ENCODE data around the gene TMEM132D.

TMEM132D gene

DNA sequence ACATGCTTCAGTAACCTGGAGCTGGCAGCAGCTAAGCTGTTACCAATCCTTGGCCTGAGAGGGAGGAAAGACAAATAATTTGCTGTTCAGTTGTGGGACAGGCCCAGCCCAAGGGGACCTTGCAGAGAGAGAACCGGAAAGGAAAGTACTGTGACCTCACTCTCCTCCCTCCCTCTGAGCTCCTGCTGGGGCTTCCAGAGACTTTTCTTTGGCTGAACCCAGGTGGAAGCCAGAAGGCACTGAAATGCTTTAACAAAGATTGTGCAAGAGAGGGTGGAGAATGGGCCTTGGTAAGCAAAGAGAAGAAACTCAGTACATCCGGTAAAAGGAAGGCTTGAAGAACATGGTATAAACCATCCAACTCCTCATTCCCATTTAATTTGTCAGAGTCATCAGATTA lies 593.5 kb downstream of the TMEM132D start:
- no peak for DNase-seq (ENCODE audit: low spot score in 2 of 2)
- ATAC-seq (ENCODE audit: low read depth) = no peak
- H3K27ac Mint-ChIP-seq = no peak overlapping the region
- no peaks in the 10 kb centered on the region for H3K36me3 Mint-ChIP-seq
- H3K9me3 Mint-ChIP-seq = peaks cover 2% of the 10 kb centered on the region
- H3K4me3 Mint-ChIP-seq = no peak overlapping the region
- H3K4me1 Mint-ChIP-seq = no peaks in the 10 kb centered on the region
- peaks cover 5% of the 10 kb centered on the region for H3K27me3 Mint-ChIP-seq

- H3K36me3 Mint-ChIP-seq = no peaks in the 10 kb centered on the region
- no peaks in the 10 kb centered on the region for H3K4me1 Mint-ChIP-seq
- H3K27me3 Mint-ChIP-seq = peaks cover 5% of the 10 kb centered on the region
- peaks cover 2% of the 10 kb centered on the region for H3K9me3 Mint-ChIP-seq
- no peak overlapping the region for H3K4me3 Mint-ChIP-seq
- DNase-seq (ENCODE audit: low spot score in 2 of 2) (no peak), ATAC-seq (ENCODE audit: low read depth) (no peak)
- H3K27ac Mint-ChIP-seq = no peak overlapping the region
These were observed 598.0 kb downstream of the TMEM132D start for GRCh38 chr12:129305851-129306250.

DNA sequence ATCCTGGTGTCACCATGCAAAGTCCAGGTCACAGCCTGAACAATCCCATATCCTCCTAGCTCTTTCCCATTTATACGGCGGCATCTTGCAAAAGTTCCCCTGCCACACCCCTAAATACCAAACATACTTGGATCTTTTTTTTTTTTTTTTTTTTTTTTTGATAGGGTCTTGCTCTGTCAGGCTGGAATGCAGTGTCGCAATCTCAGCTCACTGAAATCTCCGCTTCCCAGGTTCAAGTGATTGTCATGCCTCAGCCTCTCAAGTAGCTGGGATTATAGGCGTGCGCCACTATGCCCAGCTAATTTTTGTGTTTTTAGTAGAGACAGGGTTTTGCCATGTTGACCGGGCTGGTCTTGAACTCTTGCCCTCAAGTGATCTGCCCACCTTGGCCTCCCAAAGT lies 599.3 kb downstream of the TMEM132D start:
- DNase-seq (ENCODE audit: low spot score in 2 of 2) = no peak
- no peak overlapping the region for H3K4me3 Mint-ChIP-seq
- H3K9me3 Mint-ChIP-seq = peaks cover 2% of the 10 kb centered on the region
- no peak overlapping the region for H3K27ac Mint-ChIP-seq
- H3K36me3 Mint-ChIP-seq = no peaks in the 10 kb centered on the region
- H3K27me3 Mint-ChIP-seq = peaks cover 4% of the 10 kb centered on the region
- H3K4me1 Mint-ChIP-seq = no peaks in the 10 kb centered on the region
- ATAC-seq (ENCODE audit: low read depth) = no peak

- ATAC-seq (ENCODE audit: low read depth) = no peak
- H3K4me1 Mint-ChIP-seq = no peaks in the 10 kb centered on the region
- H3K27me3 Mint-ChIP-seq = peaks cover 3% of the 10 kb centered on the region
- no peak for DNase-seq (ENCODE audit: low spot score in 2 of 2)
- H3K36me3 Mint-ChIP-seq = no peaks in the 10 kb centered on the region
- H3K4me3 Mint-ChIP-seq = no peak overlapping the region
- H3K9me3 Mint-ChIP-seq = peaks cover 8% of the 10 kb centered on the region
- H3K27ac Mint-ChIP-seq = no peak overlapping the region
These were observed 603.8 kb downstream of the TMEM132D start for GRCh38 chr12:129300011-129300410.

- no peak for DNase-seq (ENCODE audit: low spot score in 2 of 2)
- peaks cover 8% of the 10 kb centered on the region for H3K9me3 Mint-ChIP-seq
- no peak overlapping the region for H3K27ac Mint-ChIP-seq
- peaks cover 3% of the 10 kb centered on the region for H3K27me3 Mint-ChIP-seq
- no peaks in the 10 kb centered on the region for H3K4me1 Mint-ChIP-seq
- no peaks in the 10 kb centered on the region for H3K36me3 Mint-ChIP-seq
- no peak overlapping the region for H3K4me3 Mint-ChIP-seq
- no peak for ATAC-seq (ENCODE audit: low read depth)
These were observed 604.9 kb downstream of the TMEM132D start for GRCh38 chr12:129298921-129299320.

- no peak for ATAC-seq (ENCODE audit: low read depth)
- peaks cover 3% of the 10 kb centered on the region for H3K27me3 Mint-ChIP-seq
- H3K36me3 Mint-ChIP-seq = no peaks in the 10 kb centered on the region
- H3K9me3 Mint-ChIP-seq = peaks cover 8% of the 10 kb centered on the region
- H3K4me3 Mint-ChIP-seq = no peak overlapping the region
- no peak for DNase-seq (ENCODE audit: low spot score in 2 of 2)
- no peaks in the 10 kb centered on the region for H3K4me1 Mint-ChIP-seq
- no peak overlapping the region for H3K27ac Mint-ChIP-seq
These were observed 607.2 kb downstream of the TMEM132D start for GRCh38 chr12:129296671-129297070.

DNA sequence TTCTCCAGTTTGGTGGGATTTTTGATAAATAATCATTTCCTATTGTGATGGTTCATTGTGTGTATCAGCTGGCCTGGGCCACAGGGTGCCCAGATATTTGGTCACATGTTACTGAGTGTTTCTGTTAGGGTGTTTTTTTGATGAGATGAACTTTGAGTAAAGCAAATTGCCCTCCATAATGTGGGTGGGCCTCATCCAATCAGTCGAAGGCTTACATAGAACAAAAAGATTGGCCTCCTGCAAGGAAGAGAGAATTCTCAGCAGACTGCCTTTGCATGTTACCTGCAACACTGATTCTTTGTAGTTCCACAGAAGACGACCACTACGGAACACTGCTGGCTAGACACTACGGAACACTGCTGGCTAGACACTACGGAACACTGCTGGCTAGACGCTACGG lies 609.0 kb downstream of the TMEM132D start:
- Mint-ChIP-seq H3K27me3 (peaks cover 3% of the 10 kb centered on the region), H3K36me3 (no peaks in the 10 kb centered on the region), H3K9me3 (peaks cover 7% of the 10 kb centered on the region), H3K4me3 (no peak overlapping the region), H3K27ac (no peak overlapping the region), H3K4me1 (no peaks in the 10 kb centered on the region)
- DNase-seq (ENCODE audit: low spot score in 2 of 2) (no peak), ATAC-seq (ENCODE audit: low read depth) (no peak)

- peaks cover 3% of the 10 kb centered on the region for H3K27me3 Mint-ChIP-seq
- H3K4me3 Mint-ChIP-seq = no peak overlapping the region
- no peak overlapping the region for H3K27ac Mint-ChIP-seq
- H3K9me3 Mint-ChIP-seq = peaks cover 1% of the 10 kb centered on the region
- no peak for ATAC-seq (ENCODE audit: low read depth)
- H3K4me1 Mint-ChIP-seq = no peaks in the 10 kb centered on the region
- DNase-seq (ENCODE audit: low spot score in 2 of 2) = no peak
- no peaks in the 10 kb centered on the region for H3K36me3 Mint-ChIP-seq
These were observed 624.1 kb downstream of the TMEM132D start for GRCh38 chr12:129279771-129280170.

- Mint-ChIP-seq H3K4me1 (no peaks in the 10 kb centered on the region), H3K27ac (no peak overlapping the region), H3K27me3 (peaks cover 2% of the 10 kb centered on the region), H3K36me3 (no peaks in the 10 kb centered on the region), H3K9me3 (no peaks in the 10 kb centered on the region), H3K4me3 (no peak overlapping the region)
- DNase-seq (ENCODE audit: low spot score in 2 of 2) = no peak
- ATAC-seq (ENCODE audit: low read depth) = no peak
These were observed 627.3 kb downstream of the TMEM132D start for GRCh38 chr12:129276361-129277060.

- DNase-seq (ENCODE audit: low spot score in 2 of 2) (no peak), ATAC-seq (ENCODE audit: low read depth) (no peak)
- H3K27me3 Mint-ChIP-seq = peaks cover 3% of the 10 kb centered on the region
These were observed 633.9 kb downstream of the TMEM132D start for GRCh38 chr12:129269756-129270495.

GRCh38 chr12:129258781-129259318 lies 645.0 kb downstream of the TMEM132D start:
- Mint-ChIP-seq H3K4me3 (no peak overlapping the region), H3K4me1 (no peaks in the 10 kb centered on the region), H3K36me3 (peaks cover 1% of the 10 kb centered on the region), H3K27ac (no peak overlapping the region), H3K9me3 (peaks cover 6% of the 10 kb centered on the region), H3K27me3 (no peaks in the 10 kb centered on the region)
- ATAC-seq (ENCODE audit: low read depth) = no peak
- DNase-seq (ENCODE audit: low spot score in 2 of 2) = no peak

More at GRCh38 chr12:129269756-129270495, 633.9 kb downstream of the TMEM132D start:
- Mint-ChIP-seq H3K4me1 (no peaks in the 10 kb centered on the region), H3K9me3 (peaks cover 13% of the 10 kb centered on the region), H3K4me3 (no peak overlapping the region), H3K36me3 (no peaks in the 10 kb centered on the region), H3K27ac (no peak overlapping the region)

GRCh38 chr12:129257524-129257923 lies 646.3 kb downstream of the TMEM132D start:
- Mint-ChIP-seq H3K27ac (no peak overlapping the region), H3K27me3 (no peaks in the 10 kb centered on the region), H3K4me1 (no peaks in the 10 kb centered on the region), H3K4me3 (no peak overlapping the region), H3K36me3 (no peaks in the 10 kb centered on the region), H3K9me3 (peaks cover 2% of the 10 kb centered on the region)
- no peak for DNase-seq (ENCODE audit: low spot score in 2 of 2)
- ATAC-seq (ENCODE audit: low read depth) = no peak

DNA sequence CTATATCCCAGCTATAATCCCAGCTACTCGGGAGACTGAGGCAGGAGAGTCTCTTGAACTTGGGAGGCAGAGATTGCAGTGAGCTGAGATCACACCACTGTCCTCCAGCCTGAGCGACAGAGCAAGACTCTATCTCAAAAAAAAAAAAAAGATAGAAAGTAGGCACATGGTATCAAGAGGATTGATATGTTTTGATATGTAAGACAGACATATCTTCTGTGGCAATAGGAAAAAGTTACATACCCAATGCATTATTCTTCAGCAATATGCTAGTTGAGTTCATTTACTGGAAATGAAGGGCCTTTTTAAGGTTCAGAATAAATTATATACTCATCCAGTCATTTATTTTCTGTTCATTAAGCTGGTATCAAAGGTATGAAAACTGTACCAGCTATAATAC lies 657.2 kb downstream of the TMEM132D start:
- DNase-seq (ENCODE audit: low spot score in 2 of 2) = no peak
- ATAC-seq (ENCODE audit: low read depth) = no peak
- Mint-ChIP-seq H3K36me3 (no peaks in the 10 kb centered on the region), H3K27ac (no peak overlapping the region), H3K4me1 (no peaks in the 10 kb centered on the region), H3K27me3 (peaks cover 1% of the 10 kb centered on the region), H3K9me3 (no peaks in the 10 kb centered on the region), H3K4me3 (no peak overlapping the region)

DNA sequence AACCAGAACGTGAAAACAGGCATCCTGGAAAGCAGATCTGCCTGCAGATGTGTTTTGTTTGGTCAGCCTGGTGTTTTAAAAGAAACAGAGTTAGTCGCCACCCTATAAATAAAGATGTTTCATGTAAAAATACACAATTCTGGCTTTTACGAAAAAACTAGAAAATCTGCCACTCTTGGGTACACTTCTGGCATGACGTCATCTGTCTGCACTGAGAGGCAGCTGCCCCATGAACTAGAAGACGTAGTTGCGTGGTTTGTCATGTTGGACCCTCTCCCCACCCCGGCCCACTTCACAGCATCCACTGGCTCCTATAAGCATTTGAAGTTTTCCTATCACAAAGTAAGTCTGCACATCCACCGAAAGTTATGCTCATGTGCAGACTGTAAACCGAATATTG lies 658.1 kb downstream of the TMEM132D start:
- no peak for ATAC-seq (ENCODE audit: low read depth)
- H3K36me3 Mint-ChIP-seq = no peaks in the 10 kb centered on the region
- no peaks in the 10 kb centered on the region for H3K4me1 Mint-ChIP-seq
- H3K4me3 Mint-ChIP-seq = no peak overlapping the region
- DNase-seq (ENCODE audit: low spot score in 2 of 2) = no peak
- no peak overlapping the region for H3K27ac Mint-ChIP-seq
- peaks cover 3% of the 10 kb centered on the region for H3K9me3 Mint-ChIP-seq
- peaks cover 4% of the 10 kb centered on the region for H3K27me3 Mint-ChIP-seq

Data from memory B cell (primary cell).